COLO668 (cell line): ENCODE measurements around the gene CFAP58.

Experiments
- DNase-seq: peaks from one replicate; lab custom pipeline; 2025; ENCODE audit not compliant: unreplicated experiment; lab: John Stamatoyannopoulos, UW

The CFAP58 gene

GRCh38 chr10:104371753-104372152, 18.1 kb downstream of the CFAP58 start:
- no peak for DNase-seq

GRCh38 chr10:104374591-104374990, 21.0 kb downstream of the CFAP58 start:
- no peak for DNase-seq

DNA sequence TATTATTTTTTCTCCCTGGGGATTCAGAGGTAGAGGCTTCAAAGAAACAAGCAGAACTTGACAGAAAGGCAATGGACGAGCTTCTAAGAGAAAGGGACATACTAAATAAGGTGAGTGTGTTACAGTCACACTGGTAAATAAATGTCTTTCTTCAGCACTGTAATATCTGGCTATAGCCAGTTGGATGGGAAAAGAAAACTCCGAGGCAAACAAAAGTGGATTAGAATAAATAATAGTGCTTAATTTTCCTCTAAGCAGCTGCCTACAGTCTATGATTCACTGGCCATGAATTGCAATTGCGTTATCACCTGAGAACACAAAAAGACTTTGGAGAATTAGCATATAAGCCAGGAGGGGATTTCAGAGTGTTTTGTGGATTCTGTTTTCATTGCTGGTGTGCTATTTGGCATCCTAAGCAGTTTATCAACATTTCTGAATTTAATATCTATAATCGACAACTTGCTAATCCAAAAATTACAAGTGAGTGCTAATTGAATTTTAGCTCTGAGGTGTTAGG, 23.2 kb downstream of the CFAP58 start:
- no peak for DNase-seq

DNA sequence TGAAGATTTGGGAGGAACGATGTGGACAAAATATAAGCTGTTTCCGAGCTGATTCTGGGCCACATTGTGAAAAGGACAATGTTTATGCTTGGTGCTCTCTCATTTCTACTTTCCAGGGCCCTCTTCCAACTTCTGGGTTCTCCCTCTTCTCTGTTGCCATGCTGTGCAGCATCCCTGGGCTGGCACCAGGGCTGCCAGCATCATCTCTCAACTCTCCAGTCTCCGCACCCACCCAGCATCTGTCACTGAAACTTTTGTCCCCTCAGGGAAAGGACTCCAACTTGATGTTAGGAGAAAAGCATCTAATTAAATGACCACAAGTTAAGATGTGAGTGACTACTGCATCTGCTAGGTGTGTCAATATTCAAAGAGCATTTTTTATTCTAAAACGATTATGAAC, 26.7 kb downstream of the CFAP58 start:
- no peak for DNase-seq

DNA sequence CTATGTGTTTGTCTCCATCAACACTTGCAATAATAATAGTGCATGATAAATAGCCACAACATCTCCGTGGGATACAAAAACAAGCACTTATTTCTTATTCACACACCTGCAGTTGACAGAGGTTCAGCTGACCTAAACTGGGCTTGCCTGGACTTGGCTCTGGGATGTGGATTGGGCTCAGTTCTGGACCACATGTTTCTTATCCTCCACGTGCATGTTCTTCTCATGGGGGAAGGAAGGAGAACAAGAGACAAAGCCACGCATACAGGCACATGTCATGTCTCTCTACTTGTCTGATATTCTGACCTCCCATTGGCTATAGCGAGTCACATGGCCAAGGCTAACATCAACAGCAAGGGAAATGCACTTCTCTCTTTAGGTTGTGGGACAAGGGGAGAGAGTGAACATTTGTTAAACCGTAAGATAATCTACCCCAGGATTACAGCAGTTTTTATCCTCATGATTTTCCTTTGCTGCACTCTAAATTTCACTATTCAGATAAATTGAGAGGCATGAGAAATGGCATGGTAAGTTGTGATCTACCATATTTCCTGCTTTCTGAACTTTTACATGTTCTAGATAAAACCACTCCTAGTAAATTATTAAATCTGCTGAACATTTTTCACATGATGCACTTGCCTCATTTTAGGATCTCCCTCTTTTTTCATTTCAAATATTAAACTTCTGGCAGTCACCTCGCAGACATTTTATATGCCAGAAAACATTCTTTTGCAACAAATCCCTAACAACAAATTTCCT, 33.7 kb downstream of the CFAP58 start:
- no peak for DNase-seq

GRCh38 chr10:104388830-104389229, 35.2 kb downstream of the CFAP58 start:
- DNase-seq = no peak

GRCh38 chr10:104391150-104391968, 37.7 kb downstream of the CFAP58 start:
- DNase-seq = no peak

- DNase-seq = no peak
Measured at GRCh38 chr10:104391969-104392296, 38.3 kb downstream of the CFAP58 start.

- DNase-seq = no peak
Measured at GRCh38 chr10:104393387-104393786, 39.8 kb downstream of the CFAP58 start.

DNA sequence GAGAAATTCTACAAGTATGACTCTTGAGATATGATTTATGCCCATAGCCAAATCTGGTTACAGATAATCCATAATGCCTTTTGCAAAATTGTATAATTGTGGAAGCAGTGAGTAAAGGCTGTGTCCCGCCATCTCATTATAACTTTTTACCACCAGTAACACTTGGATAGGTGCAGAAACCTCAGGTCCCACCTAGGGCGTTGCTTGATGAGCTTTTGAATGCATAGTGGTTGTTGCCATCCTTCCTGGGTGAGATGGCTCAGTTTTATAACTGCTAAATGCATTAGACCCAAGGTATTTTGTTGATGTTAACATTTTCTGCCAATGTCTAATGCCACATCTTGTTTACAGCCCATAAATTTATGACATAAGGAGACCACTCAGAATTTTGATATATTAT, 42.9 kb downstream of the CFAP58 start:
- no peak for DNase-seq

DNA sequence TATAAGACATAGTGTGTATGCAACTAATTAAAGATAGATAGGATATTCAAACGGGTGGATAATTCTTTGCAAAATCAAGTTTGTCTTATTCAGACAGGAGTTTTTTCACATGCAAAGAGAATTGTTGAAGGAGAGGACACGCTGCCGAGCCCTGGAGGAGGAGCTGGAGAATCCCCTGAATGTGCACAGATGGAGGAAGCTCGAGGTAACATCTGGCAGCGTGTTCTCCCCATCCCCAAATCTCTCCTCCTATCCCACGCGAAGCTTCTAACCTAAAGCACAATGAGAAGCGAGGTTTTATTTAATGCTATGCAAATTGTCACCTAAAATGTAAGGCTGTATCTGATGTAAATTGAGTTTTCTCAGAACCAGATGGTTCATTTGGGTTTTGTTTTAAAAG, 50.0 kb downstream of the CFAP58 start:
- DNase-seq = no peak

GRCh38 chr10:104406715-104407650, 53.4 kb downstream of the CFAP58 start:
- no peak for DNase-seq

GRCh38 chr10:104413528-104413927, 59.9 kb downstream of the CFAP58 start:
- DNase-seq = no peak

- no peak for DNase-seq
Measured at GRCh38 chr10:104415526-104416165, 62.0 kb downstream of the CFAP58 start.

- DNase-seq = no peak
Measured at GRCh38 chr10:104416851-104417250, 63.2 kb downstream of the CFAP58 start.

- DNase-seq = no peak
Measured at GRCh38 chr10:104417637-104418292, 64.1 kb downstream of the CFAP58 start.

GRCh38 chr10:104424719-104425118, 71.1 kb downstream of the CFAP58 start:
- no peak for DNase-seq

DNA sequence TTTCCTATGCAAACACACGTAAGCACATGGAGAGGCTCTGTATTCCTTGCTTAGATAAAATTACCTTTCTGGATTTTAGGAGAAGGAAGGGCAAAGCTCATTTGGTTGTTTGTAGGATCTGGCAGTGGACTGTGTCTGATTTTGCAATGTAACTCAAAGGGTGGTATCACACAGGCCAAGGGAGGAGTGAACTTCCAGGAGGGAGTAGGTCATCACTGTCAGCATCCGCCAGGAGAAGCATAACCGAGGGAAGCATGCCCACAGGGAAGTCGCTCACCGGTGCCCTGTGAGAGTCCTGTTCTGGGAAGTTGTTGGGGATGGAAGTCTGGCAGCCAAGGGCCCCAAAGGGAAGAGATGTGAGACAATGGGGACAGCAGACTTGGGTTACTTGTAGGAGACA, 74.4 kb downstream of the CFAP58 start:
- DNase-seq = no peak

DNA sequence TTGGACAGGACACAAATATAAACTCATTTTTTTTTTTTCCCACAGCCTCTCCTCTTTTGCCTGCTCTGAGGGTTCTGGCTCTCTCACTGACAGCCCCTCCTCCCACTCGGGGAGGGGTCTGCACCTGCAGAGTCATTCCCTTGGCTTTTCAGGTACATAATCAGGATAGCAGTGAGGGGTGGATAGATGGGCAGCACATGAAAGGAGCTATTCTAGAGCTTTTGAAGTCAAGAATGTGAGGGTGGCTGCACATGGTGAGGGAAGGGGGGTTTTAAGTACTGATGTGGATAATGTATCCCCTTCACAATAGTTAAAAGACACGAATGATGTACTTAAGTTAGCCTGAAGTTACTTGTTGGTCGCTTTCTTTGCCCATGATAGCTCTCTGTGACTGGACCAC, 76.2 kb downstream of the CFAP58 start:
- DNase-seq = no peak

DNA sequence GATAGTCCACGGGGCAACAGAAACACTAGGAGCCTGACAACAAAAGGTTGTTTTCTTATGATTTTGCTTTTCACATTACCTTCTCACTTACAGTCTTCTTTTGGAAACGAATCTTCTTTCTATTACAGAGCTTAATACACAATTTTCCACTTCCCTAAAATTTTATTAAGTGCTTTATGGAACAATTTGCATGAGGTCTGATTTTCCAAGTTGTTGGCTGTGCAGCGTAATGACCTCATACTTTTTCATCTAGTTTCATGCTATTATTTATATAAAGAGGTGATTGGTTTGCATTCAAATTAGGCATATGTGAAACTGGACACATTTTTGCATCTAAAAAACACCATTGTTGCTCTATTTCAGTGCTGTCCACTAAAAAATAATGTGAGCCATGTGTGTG, 76.7 kb downstream of the CFAP58 start:
- DNase-seq = no peak
